Esophagus muscularis mucosa (tissue), 4 donors: Measurements from ENCODE around the gene PFKFB3. TPM values are rescaled to one million over a fixed set of nuclear protein-coding genes. Genes with fewer than 3 reads are reported as not detected.
A peak's percentile ranks its signal among the peaks of the same experiment; 100 is the strongest.

Source experiments
- DNase-seq: peaks from one replicate; pipeline ENCODE4 v3.0.0-alpha.2; 2017; ENCODE audit errors: extremely low spot score
- H3K27ac ChIP-seq, 4 donors: fragments of 200-600 bp; sonication (generic); replicated peaks in 1 of 4; 1 replicate in 3 of 4; 2 replicates in 1 of 4; pipeline ENCODE4 v1.5.1; 2016 to 2019; ENCODE audit warnings: mild to moderate bottlenecking in 1 of 4
- H3K27me3 ChIP-seq, 4 donors: fragments of 200-600 bp; sonication (generic); one replicate each; pipeline versions ENCODE4 v1.5.1 to v1.6.0; 2016 to 2019
- H3K36me3 ChIP-seq, 4 donors: fragments of 200-600 bp; sonication (generic); one replicate each; pipeline ENCODE4 v1.5.1; 2016 to 2019
- H3K4me1 ChIP-seq, 4 donors: fragments of 200-600 bp; sonication (generic); one replicate each; pipeline ENCODE4 v1.5.1; 2016 to 2019
- H3K4me3 ChIP-seq, 4 donors: fragments of 200-600 bp; sonication (generic); 1 replicate in 2 of 4; 2 replicates in 2 of 4; pipeline ENCODE4 v1.5.1; 2016 to 2019; ENCODE audit warnings: mild to moderate bottlenecking in 4 of 4, moderate library complexity in 1 of 4
- H3K9me3 ChIP-seq, 4 donors: fragments of 200-600 bp; sonication (generic); 1 replicate in 3 of 4; 2 replicates in 1 of 4; pipeline ENCODE4 v1.5.1; 2016 to 2019
- CTCF ChIP-seq, 3 experiments: fragments of 200-600 bp in 2 of 3; fragments of 450-650 bp in 1 of 3; sonication (generic) in 2 of 3; IDR thresholded peaks; one replicate each; pipeline ENCODE4 v1.5.1; 2017 to 2019; ENCODE audit warnings: antibody characterized with exemption in 3 of 3, mild to moderate bottlenecking in 2 of 3, moderate library complexity in 1 of 3
- EP300 ChIP-seq: sonication (generic); formaldehyde crosslinking; IDR thresholded peaks from one replicate; pipeline ENCODE4 v1.6.1; 2017; ENCODE audit warnings: antibody characterized with exemption
- POLR2A ChIP-seq: fragments of 450-650 bp; IDR thresholded peaks from one replicate; pipeline ENCODE4 v1.6.1; 2017; ENCODE audit warnings: antibody characterized with exemption, moderate library complexity, mild to moderate bottlenecking, low read depth
- POLR2AphosphoS5 ChIP-seq, 2 donors: sonication (generic); formaldehyde crosslinking; IDR thresholded peaks; one replicate each; pipeline ENCODE4 v1.6.1; 2017; ENCODE audit warnings: antibody characterized with exemption in 2 of 2
- WGBS: methylation state at CpG from one replicate; pipeline ENCODE4 v1.1.5; 2018; 5-methylcytosine and 5-hydroxymethylcytosine counted together
- intact Hi-C: fragments of 100-400 bp; cut with DNase I; formaldehyde crosslinking; loops from one replicate; pipeline ENCODE4 v1.15.1; 2023
- total RNA-seq, 4 donors: library from RNA; depleted of rRNA; stranded (reverse); fragments of >200 nt; gene quantifications; one replicate each; pipeline versions ENCODE4 v1.1.0 to v1.2.1, GENCODE V29; 2016

Gene PFKFB3
- 10 to 100 TPM; 22.4 to 49.1 (median 37.9) TPM for total RNA-seq

GRCh38 chr10:6202684-6203330, at the start of gene PFKFB3:
Gene PFKFB3 (plus strand): TSS chr10:6202932. CDS start chr10:6203261, 329 bp downstream.
- Histone ChIP-seq H3K27ac (peak within 1 kb of the TSS; percentile 94 to 99 (median 98)), H3K36me3 (no peaks in the 10 kb centered on the region), H3K4me1 (peaks cover 38 to 65% (median 63%) of the 10 kb centered on the region in 4 donors), H3K9me3 (no peaks in the 10 kb centered on the region), H3K27me3 (no peaks in the 10 kb centered on the region), H3K4me3 (peak within 1 kb of the TSS; percentile 84 to 89 (median 86))
- intact Hi-C loops = loop anchor here (2.0 to 5.0 kb wide), 5 partner anchors 40 to 198 kb away; partner anchors contain the start of gene RBM17
- TF ChIP-seq POLR2AphosphoS5 (IDR thresholded peaks at IDR 0.05) = peak; percentile 99 to 100
- TF ChIP-seq POLR2A = peak; percentile 99
- peak in 2 of 3 experiments; percentile 98 to 100 for TF ChIP-seq CTCF (IDR thresholded peaks at IDR 0.05)
- no peak for TF ChIP-seq EP300
- peak; percentile 99 for DNase-seq
- WGBS = 0% methylated on average over 62 of the region's 75 CpGs

GRCh38 chr10:6153845-6154244, 48.9 kb upstream of the PFKFB3 start:
- no peak for TF ChIP-seq CTCF (IDR thresholded peaks at IDR 0.05)
- TF ChIP-seq EP300 = no peak
- TF ChIP-seq POLR2AphosphoS5 (IDR thresholded peaks at IDR 0.05) = no peak
- TF ChIP-seq POLR2A = no peak
- no peak for DNase-seq
- WGBS = 91% methylated on average over 7 of the region's 7 CpGs
- Histone ChIP-seq H3K27ac (no peak overlapping the region), H3K4me3 (no peak overlapping the region), H3K9me3 (no peaks in the 10 kb centered on the region), H3K4me1 (peaks cover 11 to 25% (median 17%) of the 10 kb centered on the region in 4 donors), H3K36me3 (no peaks in the 10 kb centered on the region), H3K27me3 (no peaks in the 10 kb centered on the region)
- intact Hi-C loops = no loop called here

- 93% methylated on average over 14 of the region's 14 CpGs for WGBS
Observed at GRCh38 chr10:6154566-6154965, 48.2 kb upstream of the PFKFB3 start.

GRCh38 chr10:6158276-6158675, 44.5 kb upstream of the PFKFB3 start:
- Histone ChIP-seq H3K4me1 (peaks cover 12 to 23% (median 15%) of the 10 kb centered on the region in 4 donors), H3K27ac (peak overlapping the region; percentile 57 to 75 (median 68)), H3K9me3 (no peaks in the 10 kb centered on the region), H3K4me3 (no peak overlapping the region), H3K27me3 (no peaks in the 10 kb centered on the region), H3K36me3 (no peaks in the 10 kb centered on the region)
- 89% methylated on average over 7 of the region's 7 CpGs for WGBS
- intact Hi-C loops = no loop called here
- TF ChIP-seq POLR2AphosphoS5 (IDR thresholded peaks at IDR 0.05) (no peak), CTCF (IDR thresholded peaks at IDR 0.05) (no peak), POLR2A (no peak), EP300 (no peak)
- no peak for DNase-seq

More at GRCh38 chr10:6154566-6154965, 48.2 kb upstream of the PFKFB3 start:
- TF ChIP-seq CTCF (IDR thresholded peaks at IDR 0.05) = no peak
- no peak for TF ChIP-seq EP300
- TF ChIP-seq POLR2A = no peak
- TF ChIP-seq POLR2AphosphoS5 (IDR thresholded peaks at IDR 0.05) = no peak
- no peak for DNase-seq
- Histone ChIP-seq H3K27me3 (no peaks in the 10 kb centered on the region), H3K27ac (no peak overlapping the region), H3K36me3 (no peaks in the 10 kb centered on the region), H3K4me3 (no peak overlapping the region), H3K4me1 (peaks cover 11 to 25% (median 17%) of the 10 kb centered on the region in 4 donors), H3K9me3 (no peaks in the 10 kb centered on the region)
- intact Hi-C loops = no loop called here
